ENCODE data around the gene RNF212B. TPM values are rescaled to one million over a fixed set of nuclear protein-coding genes. Genes with fewer than 3 reads are reported as not detected.

The RNF212B gene
- total and polyA plus RNA-seq, 2 of the 13 experiments (the other 11 are each of a cell fraction or from before 2014, with no cell fraction given), result 0.05 TPM; not detected in 1

- Histone ChIP-seq H3K4me2 (ENCODE audit: low read depth, low read length) (peak overlapping the region; percentile 99), H3K9me3 (ENCODE audit: low read length) (no peaks in the 10 kb centered on the region), H3K9ac (ENCODE audit: insufficient read depth, low read depth, low read length) (peak overlapping the region; percentile 80), H2AFZ (ENCODE audit: low read length) (no peak overlapping the region), H3K79me2 (ENCODE audit: insufficient read depth, low read length) (peaks cover 4% of the 10 kb centered on the region), H3K27ac (ENCODE audit: extremely low read length, insufficient read depth, low read length) (peak overlapping the region; percentile 91), H3K36me3 (replicated peaks in 1 of 2; ENCODE audit: control insufficient read depth in 1 of 2, insufficient read depth in 2 of 2, low read length in 2 of 2) (peaks cover 3% of the 10 kb centered on the region in 2 experiments; a peak in 1 of 5 replicates), H3K27me3 (ENCODE audit: control insufficient read depth in 1 of 2, insufficient read depth in 2 of 2, low read length in 2 of 2) (no peaks in the 10 kb centered on the region; a peak in 1 of 5 replicates), H3K4me3 (replicated peaks in 1 of 3; ENCODE audit: insufficient read depth in 1 of 3, low read depth in 2 of 3, low read length in 3 of 3) (peak overlapping the region; percentile 65 to 88 (median 75)), H4K20me1 (ENCODE audit: insufficient read depth, low read length) (no peaks in the 10 kb centered on the region), H3K4me1 (ENCODE audit: insufficient read depth, low read length) (peaks cover 48% of the 10 kb centered on the region)
- in situ Hi-C loops (cut with HindIII; ENCODE audit: extremely low pct_ligation_motif_present, low pct_unique_long_range_greater_than_20kb) (loop anchor here (5.0 to 25.0 kb wide), 2 partner anchors 38 to 837 kb away; partner anchors contain the start of genes EMC9, FITM1, PSME1 and PSME2), intact Hi-C loops (cut with micrococcal nuclease; ENCODE audit: unreplicated experiment) (loop anchor here (1.0 to 10.0 kb wide), 5 partner anchors 35 to 995 kb away; partner anchors contain the start of genes AJUBA, DCAF11, DHRS1 and NOP9)
- ATAC-seq, result no peak
- CTCF ChIA-PET (ENCODE audit: low intra/inter-chr PET ratio, low total read pairs), result interaction anchor here (1.0 to 2.4 kb wide), 5 partner anchors 21 to 230 kb away, joined by 3 to 17 read pairs (median 3); no protein-coding TSS in a partner anchor
- WGBS (ENCODE audit: low lambda C conversion rate), result 91% methylated on average over 10 of the region's 10 CpGs
- POLR2A ChIA-PET, result interaction anchor here (0.6 to 18.7 kb wide), 16 partner anchors 10 to 318 kb away, joined by 3 to 1053 read pairs (median 8); partner anchors contain the start of genes ACIN1, AJUBA, AP1G2 and C14orf119
- no peak for DNase-seq (ENCODE audit: low spot score)
- no TSS peak for BruUV-seq (replicated peaks)
- FAIRE-seq, result no peak
- TF ChIP-seq ZBTB14 (CRISPR knock-in tag; IDR thresholded peaks at IDR 0.05) (0 out of 2 replicates have a peak, but pooled peaks have one; percentile 22), MYNN (CRISPR knock-in tag; IDR thresholded peaks at IDR 0.05; ENCODE audit: low read depth) (no peak), ZFP1 (CRISPR knock-in tag; IDR thresholded peaks at IDR 0.05) (no peak), MAF1 (CRISPR knock-in tag; IDR thresholded peaks at IDR 0.05; ENCODE audit: borderline replicate concordance) (0 out of 2 replicates have a peak, but pooled peaks have one; percentile 31), ZNF232 (CRISPR knock-in tag; IDR thresholded peaks at IDR 0.05; ENCODE audit: borderline replicate concordance) (0 out of 2 replicates have a peak, but pooled peaks have one; percentile 3), ZNF17 (CRISPR knock-in tag; IDR thresholded peaks at IDR 0.05) (no peak), SIX1 (CRISPR knock-in tag; IDR thresholded peaks at IDR 0.05; ENCODE audit: borderline replicate concordance) (no peak), E2F5 (CRISPR knock-in tag; conservative IDR thresholded peaks at IDR 0.05) (no peak), FIP1L1 (IDR thresholded peaks at IDR 0.05; ENCODE audit: borderline replicate concordance, insufficient read depth, low read depth, low read length) (no peak), KLF16 (CRISPR knock-in tag; IDR thresholded peaks at IDR 0.05) (no peak), ZFP91 (CRISPR knock-in tag; IDR thresholded peaks at IDR 0.05; ENCODE audit: borderline replicate concordance) (no peak), ZNF556 (CRISPR knock-in tag; IDR thresholded peaks at IDR 0.05; ENCODE audit: borderline replicate concordance) (0 out of 2 replicates have a peak, but pooled peaks have one; percentile 35), ZNF253 (CRISPR knock-in tag; IDR thresholded peaks at IDR 0.05; ENCODE audit: borderline replicate concordance) (no peak), ATF4 (CRISPR knock-in tag; IDR thresholded peaks at IDR 0.05) (no peak), BRCA1 (CRISPR knock-in tag; IDR thresholded peaks at IDR 0.05) (peak; percentile 58; the same call in 1 of the 2 replicates), SAFB2 (CRISPR knock-in tag; IDR thresholded peaks at IDR 0.05; ENCODE audit: borderline replicate concordance, low read depth) (no peak), ZNF775 (CRISPR knock-in tag; IDR thresholded peaks at IDR 0.05; ENCODE audit: borderline replicate concordance) (no peak), ZBTB3 (CRISPR knock-in tag; IDR thresholded peaks at IDR 0.05; ENCODE audit: borderline replicate concordance, low read depth) (peak; percentile 68; the same call in 1 of the 2 replicates)
These were observed 62.4 kb downstream of the RNF212B start for GRCh38 chr14:23299986-23300686.

All from HepG2 (cell line).